Effector memory CD4-positive, alpha-beta T cell (primary cell): ENCODE measurements around the gene HSBP1.

Source experiments
- DNase-seq, 3 donors: peaks; one replicate each; pipeline ENCODE4 v3.0.0-alpha.2; 2020
- H3K27ac ChIP-seq: 2 replicates; pipeline ENCODE4 v1.7.0; 2013; ENCODE audit warnings: mild to moderate bottlenecking, low read length, moderate library complexity; ENCODE audit not compliant: insufficient read depth, poor library complexity, severe bottlenecking
- H3K27me3 ChIP-seq: replicated peaks from 2 replicates; pipeline ENCODE4 v1.7.0; 2013; ENCODE audit warnings: mild to moderate bottlenecking, low read length; ENCODE audit not compliant: insufficient read depth, control insufficient read depth, poor library complexity, severe bottlenecking
- H3K36me3 ChIP-seq: 2 replicates; pipeline ENCODE4 v1.7.0; 2013; ENCODE audit warnings: mild to moderate bottlenecking, low read length, moderate library complexity; ENCODE audit not compliant: control insufficient read depth, insufficient read depth
- H3K4me1 ChIP-seq: 2 replicates; pipeline ENCODE4 v1.7.0; 2013; ENCODE audit warnings: low read length, mild to moderate bottlenecking; ENCODE audit not compliant: control insufficient read depth, insufficient read depth, poor library complexity, severe bottlenecking
- H3K4me3 ChIP-seq: 2 replicates; pipeline ENCODE4 v1.7.0; 2013; ENCODE audit warnings: low read length, low read depth, mild to moderate bottlenecking; ENCODE audit not compliant: insufficient read depth, poor library complexity, severe bottlenecking
- H3K9me3 ChIP-seq: 2 replicates; pipeline ENCODE4 v1.7.0; 2013; ENCODE audit warnings: mild to moderate bottlenecking, low read length, moderate library complexity; ENCODE audit not compliant: control insufficient read depth

Gene HSBP1

GRCh38 chr16:83863682-83864081 lies 55.9 kb downstream of the HSBP1 start:
- Histone ChIP-seq H3K27me3 (no peaks in the 10 kb centered on the region), H3K27ac (no peak overlapping the region), H3K36me3 (no peaks in the 10 kb centered on the region), H3K9me3 (no peaks in the 10 kb centered on the region), H3K4me3 (no peak overlapping the region), H3K4me1 (no peaks in the 10 kb centered on the region)
- no peak for DNase-seq
